Activated T-helper 1 cell treated with anti-CD3 and anti-CD28 coated beads, Interleukin-12 subunit alpha, Interleukin-12 subunit beta, Interleukin-2, Interleukin-4 antibody, amounts not matched to agents 30 ng/mL and 10 ng/mL and 1 ng/mL, durations not matched to agents 14 hours and 24 hours and 36 hours (primary cell): ENCODE data around the gene CLDN19. TPM values are rescaled to one million over a fixed set of nuclear protein-coding genes. Genes with fewer than 3 reads are reported as not detected.
"Not testable (repeated sequence)": the region's sequence is repeated elsewhere in the genome, so short reads cannot be mapped to it uniquely, and the experiment has no call there.

Experiments used
- DNase-seq: peaks from one replicate; pipeline ENCODE4 v3.0.0; 2021; ENCODE audit warnings: low spot score
- H3K27ac Mint-ChIP-seq: one replicate; pipeline ENCODE4 v1.8.0; 2021; ENCODE audit warnings: mild to moderate bottlenecking, mixed read lengths
- H3K27me3 Mint-ChIP-seq: one replicate; pipeline ENCODE4 v1.8.0; 2022; ENCODE audit warnings: mild to moderate bottlenecking, moderate library complexity, mixed read lengths; ENCODE audit not compliant: insufficient read depth
- H3K36me3 Mint-ChIP-seq: one replicate; pipeline ENCODE4 v1.8.0; 2021; ENCODE audit warnings: low read depth, mixed read lengths
- H3K4me1 Mint-ChIP-seq: one replicate; pipeline ENCODE4 v1.8.0; 2021; ENCODE audit warnings: low read depth, mixed read lengths
- H3K4me3 Mint-ChIP-seq: one replicate; pipeline ENCODE4 v1.8.0; 2021; ENCODE audit warnings: mild to moderate bottlenecking, moderate library complexity, mixed read lengths
- H3K9me3 Mint-ChIP-seq: one replicate; pipeline ENCODE4 v1.8.0; 2021; ENCODE audit warnings: mixed read lengths
- intact Hi-C: fragments of 100-400 bp; cut with micrococcal nuclease; formaldehyde crosslinking; loops from one replicate; pipeline ENCODE4 v1.15.1; 2024
- total RNA-seq: library from RNA; stranded (reverse); gene quantifications from 2 replicates; pipeline ENCODE4 v1.2.3, GENCODE V29; 2022

CLDN19 gene
- total RNA-seq, 1 donor from 2014 or later = not detected

GRCh38 chr1:42712808-42713207, 27.2 kb downstream of the CLDN19 start:
- H3K27me3 Mint-ChIP-seq, H3K27ac Mint-ChIP-seq, H3K4me1 Mint-ChIP-seq, H3K4me3 Mint-ChIP-seq, intact Hi-C loops, DNase-seq: not testable (repeated sequence)
- Mint-ChIP-seq H3K9me3 (peaks cover 38% of the 10 kb centered on the region), H3K36me3 (peaks cover 68% of the 10 kb centered on the region)

- no peaks in the 10 kb centered on the region for H3K27me3 Mint-ChIP-seq
- intact Hi-C loops = no loop called here
- no peak overlapping the region for H3K27ac Mint-ChIP-seq
- no peak overlapping the region for H3K4me3 Mint-ChIP-seq
- H3K4me1 Mint-ChIP-seq = peaks cover 13% of the 10 kb centered on the region
- DNase-seq = no peak
- peaks cover 71% of the 10 kb centered on the region for H3K36me3 Mint-ChIP-seq
- H3K9me3 Mint-ChIP-seq = no peaks in the 10 kb centered on the region
These were observed 36.1 kb downstream of the CLDN19 start for GRCh38 chr1:42703888-42704464.

- peaks cover 35% of the 10 kb centered on the region for H3K4me1 Mint-ChIP-seq
- H3K4me3 Mint-ChIP-seq = no peak overlapping the region
- no peaks in the 10 kb centered on the region for H3K27me3 Mint-ChIP-seq
- DNase-seq = no peak
- intact Hi-C loops = no loop called here
- H3K9me3 Mint-ChIP-seq = no peaks in the 10 kb centered on the region
- peaks cover 87% of the 10 kb centered on the region for H3K36me3 Mint-ChIP-seq
- H3K27ac Mint-ChIP-seq = no peak overlapping the region
These were observed 40.0 kb downstream of the CLDN19 start for GRCh38 chr1:42700006-42700405.

GRCh38 chr1:42698081-42698813, 41.8 kb downstream of the CLDN19 start:
- Mint-ChIP-seq H3K4me1 (peaks cover 51% of the 10 kb centered on the region), H3K27ac (no peak overlapping the region)

GRCh38 chr1:42692911-42693310, 47.1 kb downstream of the CLDN19 start:
- DNase-seq = no peak
- Mint-ChIP-seq H3K9me3 (no peaks in the 10 kb centered on the region), H3K27me3 (no peaks in the 10 kb centered on the region), H3K27ac (no peak overlapping the region), H3K4me3 (no peak overlapping the region), H3K4me1 (peaks cover 83% of the 10 kb centered on the region), H3K36me3 (peaks cover 45% of the 10 kb centered on the region)
- intact Hi-C loops = no loop called here

More at GRCh38 chr1:42698081-42698813, 41.8 kb downstream of the CLDN19 start:
- no peak overlapping the region for H3K4me3 Mint-ChIP-seq
- H3K36me3 Mint-ChIP-seq = peaks cover 83% of the 10 kb centered on the region
- intact Hi-C loops = no loop called here
- DNase-seq = no peak
- H3K27me3 Mint-ChIP-seq = no peaks in the 10 kb centered on the region
- no peaks in the 10 kb centered on the region for H3K9me3 Mint-ChIP-seq

GRCh38 chr1:42692461-42692860, 47.6 kb downstream of the CLDN19 start:
- no peaks in the 10 kb centered on the region for H3K27me3 Mint-ChIP-seq
- H3K27ac Mint-ChIP-seq = no peak overlapping the region
- H3K9me3 Mint-ChIP-seq = no peaks in the 10 kb centered on the region
- H3K36me3 Mint-ChIP-seq = peaks cover 45% of the 10 kb centered on the region
- H3K4me1 Mint-ChIP-seq = peaks cover 87% of the 10 kb centered on the region
- no peak for DNase-seq
- no peak overlapping the region for H3K4me3 Mint-ChIP-seq
- intact Hi-C loops = no loop called here

GRCh38 chr1:42691157-42691498, 48.9 kb downstream of the CLDN19 start:
- intact Hi-C loops = loop anchor here (2.0 kb wide), 1 partner anchor 112 kb away; no protein-coding TSS in a partner anchor
- H3K27ac Mint-ChIP-seq = no peak overlapping the region
- H3K36me3 Mint-ChIP-seq = peaks cover 40% of the 10 kb centered on the region
- peaks cover 94% of the 10 kb centered on the region for H3K4me1 Mint-ChIP-seq
- no peak overlapping the region for H3K4me3 Mint-ChIP-seq
- H3K27me3 Mint-ChIP-seq = no peaks in the 10 kb centered on the region
- no peaks in the 10 kb centered on the region for H3K9me3 Mint-ChIP-seq
- no peak for DNase-seq

- H3K4me3 Mint-ChIP-seq = no peak overlapping the region
- no peaks in the 10 kb centered on the region for H3K27me3 Mint-ChIP-seq
- H3K9me3 Mint-ChIP-seq = no peaks in the 10 kb centered on the region
- H3K36me3 Mint-ChIP-seq = peaks cover 35% of the 10 kb centered on the region
- DNase-seq = no peak
- H3K27ac Mint-ChIP-seq = peak overlapping the region; percentile 16
- intact Hi-C loops = loop anchor here (2.0 kb wide), 1 partner anchor 112 kb away; no protein-coding TSS in a partner anchor
- peaks cover 94% of the 10 kb centered on the region for H3K4me1 Mint-ChIP-seq
These were observed 49.4 kb downstream of the CLDN19 start for GRCh38 chr1:42690477-42691156.

GRCh38 chr1:42689912-42690311, 50.1 kb downstream of the CLDN19 start:
- Mint-ChIP-seq H3K36me3 (peaks cover 34% of the 10 kb centered on the region), H3K4me3 (no peak overlapping the region), H3K27me3 (no peaks in the 10 kb centered on the region), H3K4me1 (peaks cover 94% of the 10 kb centered on the region), H3K9me3 (no peaks in the 10 kb centered on the region), H3K27ac (no peak overlapping the region)
- intact Hi-C loops = loop anchor here (1.0 to 2.0 kb wide), 2 partner anchors 9 to 111 kb away; no protein-coding TSS in a partner anchor
- DNase-seq = no peak

GRCh38 chr1:42686418-42686817, 53.6 kb downstream of the CLDN19 start:
- H3K36me3 Mint-ChIP-seq = peaks cover 43% of the 10 kb centered on the region
- peak overlapping the region; percentile 44 for H3K4me3 Mint-ChIP-seq
- intact Hi-C loops = no loop called here
- H3K27ac Mint-ChIP-seq = no peak overlapping the region
- DNase-seq = no peak
- H3K27me3 Mint-ChIP-seq = no peaks in the 10 kb centered on the region
- H3K4me1 Mint-ChIP-seq = peaks cover 83% of the 10 kb centered on the region
- H3K9me3 Mint-ChIP-seq = no peaks in the 10 kb centered on the region

- peaks cover 50% of the 10 kb centered on the region for H3K36me3 Mint-ChIP-seq
- no peak for DNase-seq
- no peaks in the 10 kb centered on the region for H3K9me3 Mint-ChIP-seq
- intact Hi-C loops = loop anchor here (5.0 kb wide), 4 partner anchors 238 to 1288 kb away; partner anchors contain the start of genes ATP6V0B, DPH2, ELOVL1 and KDM4A
- H3K4me3 Mint-ChIP-seq = peak overlapping the region; percentile 97
- no peaks in the 10 kb centered on the region for H3K27me3 Mint-ChIP-seq
- peak overlapping the region; percentile 88 for H3K27ac Mint-ChIP-seq
- peaks cover 78% of the 10 kb centered on the region for H3K4me1 Mint-ChIP-seq
These were observed 55.9 kb downstream of the CLDN19 start for GRCh38 chr1:42684139-42684538.
